ENCODE results near the gene EEF1A2. TPM values are rescaled to one million over a fixed set of nuclear protein-coding genes. Genes with fewer than 3 reads are reported as not detected.

Gene EEF1A2
- total RNA-seq, 4 donors from 2014 or later = 13.3 to 26.8 (median 22.9) TPM

DNA sequence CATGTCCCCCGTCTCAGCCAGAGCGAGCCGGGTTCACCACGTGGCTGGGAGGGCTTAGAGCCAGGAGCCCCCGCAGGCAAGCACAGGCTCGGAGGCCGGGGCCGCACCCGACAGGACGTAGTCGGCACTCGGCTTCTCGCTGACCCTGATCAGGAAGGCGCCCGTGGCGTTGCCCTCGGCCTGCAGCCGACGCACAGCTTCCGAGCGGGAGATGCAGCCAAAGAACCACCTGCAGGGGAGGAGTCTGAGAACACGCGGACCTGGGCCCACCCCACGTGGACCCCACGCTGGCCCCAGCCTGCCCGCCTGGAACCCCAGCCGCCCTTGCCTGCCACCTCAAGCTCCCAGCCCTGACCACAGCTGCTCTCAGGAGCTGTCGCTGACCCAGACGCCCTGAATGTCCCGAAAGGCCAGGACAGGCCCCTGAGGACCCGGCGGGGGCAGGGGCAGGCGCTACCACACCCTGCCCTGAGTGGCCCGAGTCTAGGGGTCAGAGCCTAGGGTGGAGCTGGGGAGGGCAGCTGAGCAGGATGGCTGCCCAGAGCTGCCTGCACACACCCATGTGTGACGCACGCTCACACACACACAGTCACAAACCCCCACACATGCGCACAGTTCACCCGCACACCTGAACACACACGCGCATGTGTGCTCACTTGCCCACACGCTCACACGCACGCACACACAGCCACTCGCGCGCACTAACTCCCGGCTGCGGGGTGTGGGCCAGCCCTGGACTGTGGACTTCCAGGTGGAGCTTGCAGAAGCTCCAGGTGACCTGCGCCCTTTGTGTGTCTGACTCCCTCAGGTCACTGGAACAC, 36.2 kb upstream of the EEF1A2 start:
- TF ChIP-seq, protein P1, sequence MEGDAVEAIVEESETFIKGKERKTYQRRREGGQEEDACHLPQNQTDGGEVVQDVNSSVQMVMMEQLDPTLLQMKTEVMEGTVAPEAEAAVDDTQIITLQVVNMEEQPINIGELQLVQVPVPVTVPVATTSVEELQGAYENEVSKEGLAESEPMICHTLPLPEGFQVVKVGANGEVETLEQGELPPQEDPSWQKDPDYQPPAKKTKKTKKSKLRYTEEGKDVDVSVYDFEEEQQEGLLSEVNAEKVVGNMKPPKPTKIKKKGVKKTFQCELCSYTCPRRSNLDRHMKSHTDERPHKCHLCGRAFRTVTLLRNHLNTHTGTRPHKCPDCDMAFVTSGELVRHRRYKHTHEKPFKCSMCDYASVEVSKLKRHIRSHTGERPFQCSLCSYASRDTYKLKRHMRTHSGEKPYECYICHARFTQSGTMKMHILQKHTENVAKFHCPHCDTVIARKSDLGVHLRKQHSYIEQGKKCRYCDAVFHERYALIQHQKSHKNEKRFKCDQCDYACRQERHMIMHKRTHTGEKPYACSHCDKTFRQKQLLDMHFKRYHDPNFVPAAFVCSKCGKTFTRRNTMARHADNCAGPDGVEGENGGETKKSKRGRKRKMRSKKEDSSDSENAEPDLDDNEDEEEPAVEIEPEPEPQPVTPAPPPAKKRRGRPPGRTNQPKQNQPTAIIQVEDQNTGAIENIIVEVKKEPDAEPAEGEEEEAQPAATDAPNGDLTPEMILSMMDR (IDR thresholded peaks at IDR 0.05) = no peak
- intact Hi-C loops (cut with DNase I; ENCODE audit: low total_unique reads) = no loop called here
- 34 to 42% methylated on average over 35 to 49 of the region's 49 CpGs for WGBS, 2 donors
- peak in 1 of 2 donors; percentile 88 for DNase-seq (ENCODE audit: low spot score in 2 of 2)
- no peak overlapping the region for H3K4me3 ChIP-seq (ENCODE audit: low read depth, poor library complexity, severe bottlenecking)

DNA sequence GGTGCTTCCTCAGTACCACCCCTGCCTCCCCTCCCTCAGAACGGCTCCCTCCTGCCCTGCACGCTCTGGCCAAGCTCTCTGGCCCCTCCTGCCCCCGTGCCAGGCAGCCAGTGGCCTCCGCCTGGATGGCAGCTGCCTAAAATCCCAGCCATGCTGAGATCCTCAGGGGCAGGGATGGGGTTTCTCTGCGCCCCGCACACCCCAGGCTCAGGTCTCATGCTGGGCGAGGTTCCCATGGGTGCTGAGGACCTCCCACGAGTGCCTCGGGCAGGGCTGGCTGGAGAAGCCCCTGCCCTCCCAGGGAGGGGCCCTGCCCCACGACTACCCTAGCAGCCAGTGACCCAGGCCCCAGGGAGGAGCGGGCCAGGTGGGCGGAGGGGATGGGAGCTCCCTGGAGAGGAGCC, 35.5 kb upstream of the EEF1A2 start:
- intact Hi-C loops (cut with DNase I; ENCODE audit: low total_unique reads) = no loop called here
- WGBS, 2 donors = 32 to 33% methylated on average over 12 of the region's 12 CpGs
- TF ChIP-seq, protein P1 (IDR thresholded peaks at IDR 0.05) = no peak
- TF ChIP-seq POLR2A (IDR thresholded peaks at IDR 0.05) = no peak
- DNase-seq (ENCODE audit: low spot score in 2 of 2) = no peak
- H3K4me3 ChIP-seq (ENCODE audit: low read depth, poor library complexity, severe bottlenecking) = no peak overlapping the region

DNA sequence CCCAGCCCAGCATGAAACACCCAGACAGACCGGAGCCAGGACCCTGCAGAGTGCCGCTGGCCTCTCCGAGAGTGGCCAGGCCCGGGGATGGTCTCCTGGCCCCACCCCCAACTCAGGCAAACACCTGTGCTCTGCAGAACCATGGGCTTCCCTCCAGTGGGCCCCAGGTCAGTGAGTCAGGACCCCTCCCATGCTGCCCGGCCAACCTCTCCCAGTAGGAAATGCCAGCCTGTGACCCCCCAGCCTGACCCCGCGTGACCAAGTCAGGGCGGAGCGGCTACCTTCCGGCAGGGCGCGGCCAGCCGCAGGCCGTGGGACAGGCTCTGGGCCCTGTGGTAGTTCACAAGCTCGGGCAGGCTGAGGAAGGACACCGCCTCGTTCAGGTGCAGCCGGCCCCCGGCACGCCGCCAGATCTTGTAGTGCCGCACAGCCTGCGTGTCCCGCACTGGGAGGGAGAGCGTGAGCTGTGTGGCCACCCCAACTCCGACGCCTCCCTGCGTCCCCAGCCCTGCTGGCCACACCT, 35.0 kb upstream of the EEF1A2 start:
- no peak overlapping the region for H3K4me3 ChIP-seq (ENCODE audit: low read depth, poor library complexity, severe bottlenecking)
- 33 to 48% methylated on average over 3 to 15 of the region's 28 CpGs for WGBS, 2 donors
- peak in 1 of 2 donors; percentile 94 for DNase-seq (ENCODE audit: low spot score in 2 of 2)
- no peak for TF ChIP-seq POLR2A (IDR thresholded peaks at IDR 0.05)
- TF ChIP-seq, protein P1 (IDR thresholded peaks at IDR 0.05) = no peak
- intact Hi-C loops (cut with DNase I; ENCODE audit: low total_unique reads) = no loop called here

DNA sequence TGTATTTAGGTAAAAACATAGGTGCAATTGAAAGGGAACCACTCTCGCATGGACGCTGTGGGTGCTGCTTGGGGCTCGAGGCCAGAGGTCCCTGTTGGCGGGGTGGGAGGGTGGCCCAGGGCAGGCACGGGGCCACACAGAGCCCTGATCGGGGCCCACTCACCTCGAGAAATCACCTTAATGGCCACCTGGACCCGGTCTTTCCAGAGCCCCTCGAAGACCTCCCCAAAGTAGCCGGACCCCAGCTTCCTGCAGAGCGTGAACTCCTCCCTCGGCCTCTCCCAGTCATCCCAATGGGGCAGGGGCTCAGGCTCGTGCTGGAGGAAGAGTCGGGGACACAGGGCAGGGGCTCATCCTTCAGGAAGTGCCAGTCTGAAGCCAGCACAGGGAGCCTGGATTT, 34.5 kb upstream of the EEF1A2 start:
- TF ChIP-seq, protein P1 (IDR thresholded peaks at IDR 0.05) = no peak
- TF ChIP-seq POLR2A (IDR thresholded peaks at IDR 0.05) = no peak
- 70 to 80% methylated on average over 14 of the region's 14 CpGs for WGBS, 2 donors
- DNase-seq (ENCODE audit: low spot score in 2 of 2) = peak in 1 of 2 donors; percentile 87
- intact Hi-C loops (cut with DNase I; ENCODE audit: low total_unique reads) = no loop called here
- H3K4me3 ChIP-seq (ENCODE audit: low read depth, poor library complexity, severe bottlenecking) = no peak overlapping the region

DNA sequence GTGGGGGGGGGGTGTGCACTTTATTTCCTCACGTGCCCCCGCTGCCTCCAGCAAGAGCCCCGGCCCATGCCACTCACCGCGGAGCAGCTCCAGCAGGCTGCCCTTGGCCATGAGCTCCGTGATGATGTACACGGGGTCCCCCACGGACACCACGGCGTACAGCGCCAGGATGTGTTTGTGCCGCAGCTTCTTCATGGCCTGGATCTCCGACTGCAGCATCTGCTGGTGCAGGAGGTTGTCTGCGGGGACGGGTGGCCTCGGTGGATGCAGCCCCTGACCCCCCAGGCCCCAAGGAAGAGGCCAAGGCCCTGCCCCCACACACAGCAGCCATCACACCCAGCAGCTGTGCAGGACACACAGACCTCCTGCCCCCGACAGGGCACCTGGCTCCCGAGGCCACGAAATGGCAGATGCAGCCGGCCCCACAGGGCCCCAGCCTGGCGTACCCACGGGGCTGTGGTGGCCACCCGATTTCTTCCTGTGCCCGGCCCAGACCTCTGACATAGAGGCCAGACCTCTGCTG, 33.6 kb upstream of the EEF1A2 start:
- intact Hi-C loops (cut with DNase I; ENCODE audit: low total_unique reads) = no loop called here
- 76 to 81% methylated on average over 18 to 21 of the region's 24 CpGs for WGBS, 2 donors
- H3K4me3 ChIP-seq (ENCODE audit: low read depth, poor library complexity, severe bottlenecking) = no peak overlapping the region
- no peak for DNase-seq (ENCODE audit: low spot score in 2 of 2)
- TF ChIP-seq, protein P1 (IDR thresholded peaks at IDR 0.05) = no peak
- no peak for TF ChIP-seq POLR2A (IDR thresholded peaks at IDR 0.05)

Measured in lower leg skin (tissue), 4 donors.